GM15510 (cell line): ENCODE results near the gene SORL1-AS1.

Experiments used
- POLR2A ChIP-seq: IDR thresholded peaks from 3 replicates; pipeline ENCODE4 v1.6.1; 2011; ENCODE audit warnings: borderline replicate concordance; ENCODE audit not compliant: insufficient read length; ENCODE audit errors: extremely low read depth

Gene SORL1-AS1

DNA sequence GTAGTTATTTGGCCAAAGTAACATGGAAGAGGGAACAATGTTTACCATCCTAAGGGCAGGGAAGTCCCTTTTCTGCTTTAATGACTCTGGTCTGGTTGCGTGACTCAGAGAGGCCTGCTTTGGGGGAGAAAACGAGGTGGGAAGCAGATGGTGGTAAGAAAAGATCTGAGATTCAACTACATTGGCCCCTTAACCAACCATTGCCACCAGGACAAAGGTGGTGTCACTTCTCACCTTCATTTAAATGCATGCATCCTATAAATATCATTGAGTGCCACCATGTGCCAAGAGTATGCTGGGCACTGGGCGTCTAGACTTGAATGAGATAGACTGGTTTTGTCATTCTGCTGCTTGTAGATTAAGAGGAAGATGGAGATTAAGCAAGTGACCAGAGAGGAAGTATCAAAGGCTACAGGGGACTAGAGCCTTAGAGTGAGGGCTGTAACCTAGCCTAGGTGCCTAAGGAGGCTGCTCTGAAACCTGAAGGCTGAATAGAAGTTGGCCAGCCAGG, 4.3 kb downstream of the SORL1-AS1 start:
- no peak for TF ChIP-seq POLR2A

DNA sequence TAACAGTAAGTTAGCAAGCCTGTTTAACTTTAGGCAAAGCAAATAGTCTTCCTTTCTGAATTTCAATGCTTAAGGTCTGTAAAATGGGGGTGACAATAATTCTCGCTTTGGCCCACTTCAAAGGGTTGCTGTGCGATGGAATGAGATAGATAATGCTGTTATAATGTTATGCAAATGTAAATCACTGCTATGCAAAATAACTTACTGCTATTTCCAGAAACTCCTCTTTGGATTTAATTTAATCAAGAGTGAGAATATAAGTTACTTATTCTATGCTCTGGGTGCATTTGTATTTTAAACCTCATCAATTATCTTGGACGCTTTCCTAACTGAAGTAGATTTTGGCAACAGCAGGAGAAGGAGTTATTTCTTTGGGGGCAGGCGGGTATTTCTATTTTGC, 4.8 kb downstream of the SORL1-AS1 start:
- TF ChIP-seq POLR2A, result no peak

DNA sequence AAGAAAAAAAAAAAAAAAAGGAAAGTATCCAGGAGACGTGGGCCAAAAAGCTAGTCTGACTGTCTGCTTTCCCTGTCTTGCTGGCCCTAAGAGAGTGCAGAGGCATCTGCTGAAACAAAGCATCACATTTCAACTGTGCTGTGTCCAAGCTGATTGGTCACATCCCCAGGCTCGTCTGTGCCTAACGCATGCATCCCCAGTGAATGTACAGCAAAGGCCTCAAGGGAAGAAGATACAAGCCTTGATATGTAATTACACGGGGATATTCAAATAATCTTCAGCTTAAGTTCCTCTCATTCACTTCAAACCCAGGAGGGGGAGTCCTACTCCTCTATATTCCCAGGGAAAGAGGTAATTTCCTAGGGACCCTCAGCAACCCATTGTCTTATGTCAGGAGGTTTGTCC, 6.0 kb downstream of the SORL1-AS1 start:
- no peak for TF ChIP-seq POLR2A

DNA sequence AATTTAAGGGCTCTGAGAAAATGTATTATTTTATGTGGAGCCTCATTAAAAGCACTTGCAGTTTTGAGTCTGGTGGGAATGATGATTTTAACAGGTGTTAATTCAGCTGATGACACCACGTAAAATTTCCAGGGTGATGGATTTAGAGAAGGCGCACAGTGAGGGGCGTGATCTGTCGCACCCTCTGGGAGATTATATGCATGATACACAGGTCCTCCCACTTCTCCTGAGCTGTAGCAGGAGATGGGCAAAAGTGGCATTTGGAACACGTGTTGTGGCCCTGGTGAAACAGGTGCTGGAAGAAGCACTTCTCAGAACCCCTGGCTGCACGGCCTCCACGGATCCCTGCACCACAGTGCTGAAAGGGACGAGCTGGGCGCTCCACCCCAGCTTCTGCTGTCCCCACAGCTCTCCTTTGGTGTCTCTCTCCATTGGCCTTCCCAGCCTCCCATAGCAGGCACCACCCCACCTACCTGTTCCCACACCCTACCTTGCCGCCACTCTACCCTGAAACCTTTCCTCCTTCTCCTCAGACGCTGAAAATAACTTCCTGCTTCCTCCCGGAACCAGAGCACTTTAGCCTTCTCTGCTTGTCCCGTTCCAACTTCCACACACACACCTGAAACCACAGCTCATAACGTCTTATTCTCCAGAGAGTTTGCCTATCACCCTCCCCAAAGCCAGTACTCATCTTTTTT, 7.5 kb downstream of the SORL1-AS1 start:
- TF ChIP-seq POLR2A, result no peak

- TF ChIP-seq POLR2A, result no peak
Measured at GRCh38 chr11:121444526-121444925, 8.2 kb downstream of the SORL1-AS1 start.

DNA sequence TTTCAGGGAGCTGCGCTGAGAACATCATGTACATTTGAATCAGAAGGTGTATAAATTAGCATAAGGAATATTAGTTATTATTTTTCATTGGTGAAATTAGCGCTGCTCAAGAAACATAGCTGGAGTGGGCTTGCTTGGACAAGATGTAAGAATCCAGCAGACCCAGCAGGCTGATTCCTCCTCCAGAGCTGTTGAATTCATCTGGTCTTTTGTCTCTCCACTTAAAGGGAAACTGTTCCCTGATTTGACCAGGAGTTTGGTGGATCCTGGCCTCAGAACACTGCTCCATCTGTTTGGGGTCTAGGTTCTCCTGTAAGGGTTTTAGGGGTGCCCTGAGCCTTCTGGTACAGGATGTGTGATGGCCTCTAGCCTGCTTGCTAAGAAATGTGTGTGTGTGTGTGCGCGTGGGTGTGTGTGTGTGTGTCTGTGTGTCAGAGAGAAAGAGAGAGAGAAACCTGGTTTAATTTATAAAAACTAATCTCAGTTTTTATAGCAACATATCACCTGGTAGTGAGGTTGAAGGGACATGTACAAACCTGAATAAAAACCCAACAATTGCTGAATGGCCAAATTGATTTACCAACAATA, 9.0 kb downstream of the SORL1-AS1 start:
- no peak for TF ChIP-seq POLR2A

- TF ChIP-seq POLR2A, result no peak
Measured at GRCh38 chr11:121441521-121441920, 11.2 kb downstream of the SORL1-AS1 start.

DNA sequence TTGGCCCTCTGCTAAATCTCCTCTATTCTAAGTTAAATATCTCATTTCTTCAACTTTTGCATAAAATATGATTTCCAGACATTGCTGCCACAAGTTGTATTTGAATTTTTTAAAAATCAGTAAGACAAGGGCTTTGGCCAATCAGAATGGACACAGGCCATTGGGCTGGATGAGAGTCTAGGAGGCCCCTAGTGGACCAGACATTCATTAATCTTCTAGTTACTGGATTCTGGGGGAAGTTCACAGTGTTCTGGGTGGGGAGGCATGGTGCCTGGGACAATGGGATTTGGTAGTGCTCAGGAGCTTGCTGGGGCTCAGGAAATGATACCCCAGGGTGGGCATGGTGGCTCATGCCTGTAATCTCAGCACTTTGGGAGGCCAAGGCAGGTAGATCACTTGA, 13.0 kb downstream of the SORL1-AS1 start:
- no peak for TF ChIP-seq POLR2A

- no peak for TF ChIP-seq POLR2A
Measured at GRCh38 chr11:121439337-121439736, 13.4 kb downstream of the SORL1-AS1 start.

- TF ChIP-seq POLR2A, result no peak
Measured at GRCh38 chr11:121437686-121438078, 15.1 kb downstream of the SORL1-AS1 start.

GRCh38 chr11:121437018-121437685, 15.6 kb downstream of the SORL1-AS1 start:
- no peak for TF ChIP-seq POLR2A

GRCh38 chr11:121435551-121436511, 16.9 kb downstream of the SORL1-AS1 start:
- TF ChIP-seq POLR2A, result no peak

DNA sequence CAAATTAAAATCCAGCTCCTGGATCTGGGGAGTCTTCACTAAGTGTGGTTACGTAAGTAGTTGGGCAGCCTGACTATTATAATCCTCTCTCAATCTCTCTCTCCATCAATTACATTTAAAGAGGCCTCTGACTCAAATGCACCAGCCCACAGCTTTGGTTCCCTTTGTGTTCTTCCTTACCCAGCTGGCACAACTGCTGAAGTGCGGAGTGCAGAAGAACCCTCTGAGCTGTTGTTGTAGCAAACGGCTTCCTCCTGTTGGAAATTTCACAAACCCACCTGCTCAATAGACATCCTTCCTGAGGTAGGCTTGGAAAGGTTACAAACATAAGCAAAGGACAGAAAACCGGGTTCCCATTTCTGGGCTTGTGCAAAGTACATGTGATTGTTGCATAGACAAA, 17.6 kb downstream of the SORL1-AS1 start:
- no peak for TF ChIP-seq POLR2A

GRCh38 chr11:121431820-121432526, 20.8 kb downstream of the SORL1-AS1 start:
- no peak for TF ChIP-seq POLR2A
